Omental fat pad (tissue), 4 donors: Measurements from ENCODE around the gene PUM2. TPM values are rescaled to one million over a fixed set of nuclear protein-coding genes. Genes with fewer than 3 reads are reported as not detected.

Experiments
- ATAC-seq: fragments of 150-250 bp; one replicate; pipeline ENCODE4 v1.9.1; 2016; ENCODE audit warnings: mild to moderate bottlenecking, moderate library complexity; ENCODE audit not compliant: low FRiP score
- DNase-seq: peaks from one replicate; pipeline ENCODE4 v3.0.0-alpha.2; 2019; ENCODE audit warnings: low spot score
- CTCF ChIP-seq, 3 donors: fragments of 450-650 bp; IDR thresholded peaks; one replicate each; pipeline ENCODE4 v1.5.1; 2016 to 2017; ENCODE audit warnings: antibody characterized with exemption in 3 of 3, mild to moderate bottlenecking in 3 of 3, moderate library complexity in 2 of 3
- total RNA-seq, 4 donors: library from RNA; depleted of rRNA; stranded (reverse); fragments of >200 nt; gene quantifications; one replicate each; pipeline ENCODE4 v1.1.0, GENCODE V29; 2016

Gene PUM2
- total RNA-seq, result 10 to 100 TPM; 42.3 to 72.4 (median 57.8) TPM

- TF ChIP-seq CTCF (IDR thresholded peaks at IDR 0.05), result no peak
Observed at GRCh38 chr2:20350753-20351554, at the start of gene PUM2. PUM2 (minus strand) TSS chr2:20350844; CDS start chr2:20327360, 23,484 bp downstream.

GRCh38 chr2:20400306-20400705 lies 49.7 kb upstream of the PUM2 start:
- ATAC-seq (no peak), DNase-seq (no peak)
- TF ChIP-seq CTCF (IDR thresholded peaks at IDR 0.05), result no peak

More at GRCh38 chr2:20350753-20351554, at the start of gene PUM2:
- DNase-seq, result peak; percentile 73
- ATAC-seq, result peak; percentile 96

GRCh38 chr2:20398956-20399567 lies 48.4 kb upstream of the PUM2 start:
- TF ChIP-seq CTCF (IDR thresholded peaks at IDR 0.05), result no peak
- DNase-seq, result no peak

GRCh38 chr2:20397811-20398447 lies 47.3 kb upstream of the PUM2 start:
- no peak for ATAC-seq
- DNase-seq, result no peak

More at GRCh38 chr2:20398956-20399567, 48.4 kb upstream of the PUM2 start:
- no peak for ATAC-seq

GRCh38 chr2:20396356-20397000 lies 45.8 kb upstream of the PUM2 start:
- no peak for DNase-seq

More at GRCh38 chr2:20397811-20398447, 47.3 kb upstream of the PUM2 start:
- TF ChIP-seq CTCF (IDR thresholded peaks at IDR 0.05), result no peak

More at GRCh38 chr2:20396356-20397000, 45.8 kb upstream of the PUM2 start:
- TF ChIP-seq CTCF (IDR thresholded peaks at IDR 0.05), result no peak
- no peak for ATAC-seq
